CD4-positive, alpha-beta memory T cell (primary cell): ENCODE data around the gene MED13L. TPM values are rescaled to one million over a fixed set of nuclear protein-coding genes. Genes with fewer than 3 reads are reported as not detected.
A peak's percentile ranks its signal among the peaks of the same experiment; 100 is the strongest.

Source experiments
- CTCF ChIA-PET: fragments of 350-600 bp; sonication (Branson Sonifier 250); formaldehyde crosslinking; loops from one replicate; lab custom pipeline; 2021; ENCODE audit warnings: inconsistent platforms; ENCODE audit not compliant: partially characterized antibody; lab: Charles Lee
- POLR2A ChIA-PET: fragments of 350-600 bp; sonication (Branson Sonifier 250); formaldehyde crosslinking; loops from one replicate; lab custom pipeline; 2021; ENCODE audit not compliant: partially characterized antibody; lab: Charles Lee
- DNase-seq, 5 donors: peaks; one replicate each; pipeline versions ENCODE4 v3.0.0 to v3.0.0-alpha.2; 2020 to 2022; ENCODE audit warnings: mixed read lengths in 1 of 5
- H3K27ac ChIP-seq: one replicate; pipeline ENCODE4 v1.7.0; 2013; ENCODE audit warnings: low read depth, low read length
- H3K27me3 ChIP-seq: 2 replicates; pipeline ENCODE4 v1.7.0; 2013; ENCODE audit warnings: mild to moderate bottlenecking, low read length, moderate library complexity; ENCODE audit not compliant: insufficient read depth
- H3K36me3 ChIP-seq: 2 replicates; pipeline ENCODE4 v1.7.0; 2013; ENCODE audit warnings: mild to moderate bottlenecking, low read length, moderate library complexity; ENCODE audit not compliant: insufficient read depth
- H3K4me1 ChIP-seq: 2 replicates; pipeline ENCODE4 v1.7.0; 2013; ENCODE audit warnings: mild to moderate bottlenecking, low read length, moderate library complexity; ENCODE audit not compliant: insufficient read depth
- H3K4me3 ChIP-seq, 2 donors: one replicate each; pipeline ENCODE4 v1.7.0; 2013; ENCODE audit warnings: low read length in 2 of 2, mild to moderate bottlenecking in 1 of 2
- H3K9me3 ChIP-seq, 2 donors: one replicate each; pipeline ENCODE4 v1.7.0; 2013; ENCODE audit warnings: low read length in 2 of 2, control low read depth in 1 of 2; ENCODE audit not compliant: control insufficient read depth in 1 of 2
- H3K27ac Mint-ChIP-seq, 7 donors: one replicate each; pipeline ENCODE4 v1.8.0; 2020 to 2021; ENCODE audit warnings: mixed read lengths in 7 of 7, mild to moderate bottlenecking in 6 of 7, inconsistent platforms in 3 of 7, moderate library complexity in 3 of 7
- H3K27me3 Mint-ChIP-seq, 2 donors: one replicate each; pipeline ENCODE4 v1.8.0; 2020 to 2021; ENCODE audit warnings: mixed read lengths in 2 of 2
- H3K36me3 Mint-ChIP-seq, 2 donors: one replicate each; pipeline ENCODE4 v1.8.0; 2020 to 2021; ENCODE audit warnings: mixed read lengths in 2 of 2, inconsistent platforms in 1 of 2, mild to moderate bottlenecking in 1 of 2
- H3K4me1 Mint-ChIP-seq, 4 donors: one replicate each; pipeline ENCODE4 v1.8.0; 2020 to 2021; ENCODE audit warnings: mixed read lengths in 4 of 4, mild to moderate bottlenecking in 1 of 4
- H3K4me3 Mint-ChIP-seq, 8 donors: one replicate each; pipeline ENCODE4 v1.8.0; 2020 to 2021; ENCODE audit warnings: mixed read lengths in 8 of 8, mild to moderate bottlenecking in 7 of 8, moderate library complexity in 6 of 8, inconsistent platforms in 3 of 8
- H3K9me3 Mint-ChIP-seq, 8 donors: one replicate each; pipeline ENCODE4 v1.8.0; 2020 to 2021; ENCODE audit warnings: mixed read lengths in 8 of 8, mild to moderate bottlenecking in 5 of 8, inconsistent platforms in 3 of 8, moderate library complexity in 1 of 8
- intact Hi-C: fragments of 100-400 bp; cut with micrococcal nuclease; formaldehyde crosslinking; loops from one replicate; pipeline ENCODE4 v1.15.1; 2023
- polyA plus RNA-seq, 2 donors: library from polyadenylated mRNA; unstranded; fragments of 300-500 nt; fragmentation: Illumina TruSeq; gene quantifications; one replicate each; pipeline ENCODE4 v1.2.3, GENCODE V29; 2021
- total RNA-seq, 2 experiments: library from RNA; stranded (reverse); gene quantifications; one replicate each; pipeline ENCODE4 v1.2.3, GENCODE V29; 2021

MED13L gene
- total and polyA plus RNA-seq, 4 experiments from 2014 or later, result 3.8 to 156 (median 81.1) TPM

DNA sequence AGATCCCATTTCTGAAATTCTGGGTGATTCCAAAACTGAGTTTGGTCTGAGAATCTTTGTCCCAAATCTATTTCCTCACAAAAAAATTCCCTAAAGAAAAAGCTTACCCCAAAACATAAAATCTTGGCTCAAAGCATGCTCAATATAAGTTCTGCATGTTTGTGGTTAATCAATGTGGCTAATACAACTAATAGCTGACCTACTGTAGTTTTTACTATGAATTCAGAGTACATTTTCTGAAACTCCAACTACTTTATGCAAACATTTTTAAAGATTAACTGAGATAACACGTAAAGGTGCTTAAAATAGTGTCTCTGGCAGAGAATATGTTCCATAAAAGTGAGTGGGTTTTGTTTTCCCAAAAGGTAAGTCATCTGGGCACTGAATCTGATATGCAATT lies 133.1 kb downstream of the MED13L start:
- peaks cover 45 to 55% (median 47%) of the 10 kb centered on the region in 4 donors for H3K4me1 Mint-ChIP-seq
- no peaks in the 10 kb centered on the region for H3K27me3 Mint-ChIP-seq
- no peaks in the 10 kb centered on the region for H3K9me3 Mint-ChIP-seq
- peaks cover 0 to 2% of the 10 kb centered on the region in 2 donors for H3K36me3 Mint-ChIP-seq
- peaks cover 36% of the 10 kb centered on the region for H3K4me1 ChIP-seq
- H3K27ac Mint-ChIP-seq, result peak overlapping the region in 3 of 7 donors; percentile 13 to 84 (median 43)
- H3K27me3 ChIP-seq, result no peaks in the 10 kb centered on the region
- intact Hi-C loops, result loop anchor here (5.0 to 10.0 kb wide), 3 partner anchors 93 to 560 kb away; partner anchors contain the start of gene MED13L
- no peak overlapping the region for H3K27ac ChIP-seq
- H3K4me3 ChIP-seq, result no peak overlapping the region
- peak overlapping the region in 3 of 8 donors; percentile 21 to 66 (median 31) for H3K4me3 Mint-ChIP-seq
- CTCF ChIA-PET, result no interaction called here
- no peaks in the 10 kb centered on the region for H3K9me3 ChIP-seq
- POLR2A ChIA-PET, result no interaction called here
- DNase-seq, result no peak
- no peaks in the 10 kb centered on the region for H3K36me3 ChIP-seq

DNA sequence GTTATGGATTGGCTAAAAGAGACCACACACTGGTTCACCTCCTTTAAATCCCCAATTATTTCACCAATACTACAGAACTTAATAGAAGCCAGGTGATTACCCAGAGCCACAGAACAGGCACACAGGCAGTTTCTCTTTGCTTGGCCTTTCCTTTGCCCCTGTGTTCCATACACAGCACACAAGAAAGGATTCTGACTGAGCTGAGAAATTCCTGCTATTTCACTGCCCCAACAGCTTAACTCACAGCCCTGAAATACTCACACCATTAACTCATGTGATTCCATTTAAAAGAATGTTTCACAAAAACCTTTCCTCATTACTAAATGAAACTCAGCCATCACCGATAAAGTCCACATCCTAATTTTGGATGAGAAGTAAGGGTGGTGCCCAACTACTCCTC lies 133.6 kb downstream of the MED13L start:
- Histone ChIP-seq H3K27me3 (no peaks in the 10 kb centered on the region), H3K4me3 (no peak overlapping the region), H3K9me3 (no peaks in the 10 kb centered on the region), H3K4me1 (peaks cover 34% of the 10 kb centered on the region), H3K36me3 (no peaks in the 10 kb centered on the region), H3K27ac (no peak overlapping the region)
- Mint-ChIP-seq H3K4me3 (peak overlapping the region in 5 of 8 donors; percentile 31 to 68 (median 61)), H3K27ac (peak overlapping the region in 4 of 7 donors; percentile 3 to 84 (median 33)), H3K4me1 (peaks cover 43 to 54% (median 45%) of the 10 kb centered on the region in 4 donors), H3K27me3 (no peaks in the 10 kb centered on the region), H3K36me3 (peaks cover 0 to 2% of the 10 kb centered on the region in 2 donors), H3K9me3 (no peaks in the 10 kb centered on the region)
- ChIA-PET CTCF (interaction anchor here (3.3 kb wide), 1 partner anchor 92 kb away, joined by 13 read pairs; no protein-coding TSS in a partner anchor), POLR2A (no interaction called here)
- no peak for DNase-seq
- intact Hi-C loops, result loop anchor here (5.0 to 10.0 kb wide), 3 partner anchors 93 to 561 kb away; partner anchors contain the start of gene MED13L

DNA sequence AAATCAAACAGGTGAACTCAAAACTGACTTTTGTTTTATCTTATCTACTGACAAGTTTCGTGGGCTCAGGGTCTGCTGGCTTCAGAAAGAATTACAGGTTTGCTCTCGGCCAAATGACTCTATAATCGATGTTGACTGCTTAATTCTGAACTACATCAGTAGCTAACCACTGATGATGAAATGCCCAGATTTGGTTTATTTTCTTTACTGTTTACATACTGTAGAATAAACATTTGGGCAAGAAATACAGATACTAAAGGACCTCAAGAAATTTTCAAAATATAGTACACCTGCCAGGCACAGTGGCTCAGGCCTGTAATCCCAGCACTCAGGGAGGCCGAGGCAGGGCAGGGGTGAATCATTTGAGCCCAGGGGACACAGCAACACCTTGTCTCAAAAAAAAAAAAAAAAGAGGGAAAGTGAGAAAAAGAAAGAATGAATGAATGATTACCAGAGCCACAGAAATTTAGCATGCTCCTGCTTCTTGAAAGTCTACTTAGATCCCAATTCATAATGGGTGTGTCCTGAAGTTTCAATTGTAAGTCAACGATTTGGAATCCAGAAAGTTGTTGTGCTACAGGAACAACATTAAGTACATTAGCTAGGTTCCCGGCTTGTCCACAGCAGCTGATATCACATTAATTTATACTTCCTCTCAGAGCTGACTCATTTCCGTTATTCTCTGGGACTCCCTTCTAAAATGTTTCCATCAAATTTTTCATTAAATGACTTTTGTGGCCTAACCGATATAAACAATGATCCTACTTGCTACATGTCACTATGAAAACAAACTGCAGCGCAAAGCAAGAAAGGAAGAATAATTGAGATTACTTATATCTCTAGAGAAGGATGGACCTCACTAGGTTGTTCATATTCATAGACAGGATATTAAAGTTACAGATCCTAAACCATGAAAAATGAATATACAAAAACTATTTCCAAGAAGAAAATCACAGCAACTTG lies 134.3 kb downstream of the MED13L start:
- no peak for DNase-seq
- peak overlapping the region in 7 of 8 donors; percentile 12 to 68 (median 61) for H3K4me3 Mint-ChIP-seq
- Histone ChIP-seq H3K9me3 (no peaks in the 10 kb centered on the region), H3K27me3 (no peaks in the 10 kb centered on the region), H3K36me3 (no peaks in the 10 kb centered on the region), H3K4me3 (no peak overlapping the region), H3K4me1 (peaks cover 34% of the 10 kb centered on the region), H3K27ac (no peak overlapping the region)
- CTCF ChIA-PET, result interaction anchor here (1.2 to 3.3 kb wide), 2 partner anchors 78 to 93 kb away, joined by 3 to 13 read pairs; no protein-coding TSS in a partner anchor
- intact Hi-C loops, result loop anchor here (5.0 to 10.0 kb wide), 3 partner anchors 94 to 562 kb away; partner anchors contain the start of gene MED13L
- H3K4me1 Mint-ChIP-seq, result peaks cover 40 to 56% (median 48%) of the 10 kb centered on the region in 4 donors
- no peaks in the 10 kb centered on the region for H3K9me3 Mint-ChIP-seq
- H3K36me3 Mint-ChIP-seq, result peaks cover 0 to 2% of the 10 kb centered on the region in 2 donors
- peak overlapping the region in 4 of 7 donors; percentile 3 to 43 (median 14) for H3K27ac Mint-ChIP-seq
- no peaks in the 10 kb centered on the region for H3K27me3 Mint-ChIP-seq
- POLR2A ChIA-PET, result no interaction called here

DNA sequence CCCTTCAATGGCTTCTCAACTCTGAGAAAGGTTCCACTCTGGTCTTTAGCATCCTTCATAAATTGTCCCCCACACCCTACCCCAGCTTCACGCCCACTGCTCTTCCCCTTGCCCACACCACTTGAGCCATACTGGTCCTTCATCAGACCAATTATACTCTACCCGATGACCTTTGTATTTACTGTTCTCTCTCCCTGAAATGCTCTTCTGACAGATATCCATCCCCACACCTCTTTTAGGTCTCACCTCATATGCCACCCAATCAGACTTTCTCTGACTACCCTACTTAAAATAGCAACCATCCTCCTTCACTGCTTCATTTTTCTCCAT lies 135.7 kb downstream of the MED13L start:
- H3K27me3 Mint-ChIP-seq, result no peaks in the 10 kb centered on the region
- ChIA-PET CTCF (interaction anchor here (0.5 to 3.3 kb wide), 9 partner anchors 22 to 567 kb away, joined by 3 to 19 read pairs (median 5); no protein-coding TSS in a partner anchor), POLR2A (interaction anchor here (1.5 to 1.8 kb wide), 2 partner anchors 95 to 459 kb away, joined by 4 to 5 read pairs; no protein-coding TSS in a partner anchor)
- H3K4me3 ChIP-seq, result no peak overlapping the region
- H3K27ac ChIP-seq, result no peak overlapping the region
- peaks cover 0 to 2% of the 10 kb centered on the region in 2 donors for H3K36me3 Mint-ChIP-seq
- H3K9me3 Mint-ChIP-seq, result no peaks in the 10 kb centered on the region
- H3K27ac Mint-ChIP-seq, result no peak overlapping the region
- no peaks in the 10 kb centered on the region for H3K9me3 ChIP-seq
- no peaks in the 10 kb centered on the region for H3K36me3 ChIP-seq
- H3K4me1 ChIP-seq, result peaks cover 42% of the 10 kb centered on the region
- no peaks in the 10 kb centered on the region for H3K27me3 ChIP-seq
- H3K4me3 Mint-ChIP-seq, result peak overlapping the region in 1 of 8 donors; percentile 26
- peaks cover 47 to 64% (median 56%) of the 10 kb centered on the region in 4 donors for H3K4me1 Mint-ChIP-seq
- intact Hi-C loops, result loop anchor here (1.0 to 10.0 kb wide), 4 partner anchors 96 to 563 kb away; partner anchors contain the start of gene MED13L
- DNase-seq, result no peak

DNA sequence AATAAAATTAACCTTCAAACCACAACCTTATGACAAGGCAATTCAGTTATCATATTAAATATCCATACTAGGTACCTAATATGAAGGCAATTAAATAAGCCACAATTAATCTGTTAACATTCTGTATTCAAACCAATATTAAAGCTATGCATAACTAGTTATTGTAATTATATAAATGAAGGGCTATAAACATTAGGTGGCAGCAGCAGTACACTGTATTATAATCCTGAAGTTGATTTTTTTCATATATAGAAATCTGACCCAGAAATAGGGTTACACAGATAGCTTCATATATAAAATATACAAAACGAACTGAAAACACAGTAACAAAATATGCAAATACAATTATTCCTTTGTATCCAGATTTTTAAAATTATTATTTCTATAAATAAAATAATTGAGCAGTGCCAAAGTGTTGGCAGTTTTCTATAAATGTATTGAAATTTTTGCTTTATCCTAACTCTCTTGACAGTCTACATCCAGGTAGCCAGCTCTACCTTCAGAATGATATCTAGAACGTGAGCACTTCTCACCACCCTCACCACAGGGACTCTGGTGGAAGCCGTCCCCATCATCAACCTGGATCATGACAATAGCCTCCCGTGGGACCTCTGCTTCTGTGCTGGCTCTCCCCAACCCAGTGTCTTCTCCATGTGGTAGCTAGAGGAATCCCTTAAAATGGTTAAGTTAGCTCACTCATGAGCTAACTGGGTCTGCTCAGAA lies 136.2 kb downstream of the MED13L start:
- DNase-seq, result no peak
- Histone ChIP-seq H3K27me3 (no peaks in the 10 kb centered on the region), H3K27ac (no peak overlapping the region), H3K4me1 (peaks cover 46% of the 10 kb centered on the region), H3K4me3 (no peak overlapping the region), H3K9me3 (no peaks in the 10 kb centered on the region), H3K36me3 (no peaks in the 10 kb centered on the region)
- Mint-ChIP-seq H3K4me1 (peaks cover 49 to 67% (median 58%) of the 10 kb centered on the region in 4 donors), H3K36me3 (peaks cover 0 to 2% of the 10 kb centered on the region in 2 donors), H3K27ac (no peak overlapping the region), H3K4me3 (peak overlapping the region in 1 of 8 donors; percentile 26), H3K9me3 (no peaks in the 10 kb centered on the region), H3K27me3 (no peaks in the 10 kb centered on the region)
- POLR2A ChIA-PET, result interaction anchor here (1.4 to 1.8 kb wide), 3 partner anchors 19 to 459 kb away, joined by 3 to 5 read pairs (median 4); no protein-coding TSS in a partner anchor
- CTCF ChIA-PET, result interaction anchor here (0.5 to 3.3 kb wide), 13 partner anchors 17 to 716 kb away, joined by 3 to 19 read pairs (median 3); no protein-coding TSS in a partner anchor
- intact Hi-C loops, result loop anchor here (1.0 to 10.0 kb wide), 4 partner anchors 96 to 564 kb away; partner anchors contain the start of gene MED13L

DNA sequence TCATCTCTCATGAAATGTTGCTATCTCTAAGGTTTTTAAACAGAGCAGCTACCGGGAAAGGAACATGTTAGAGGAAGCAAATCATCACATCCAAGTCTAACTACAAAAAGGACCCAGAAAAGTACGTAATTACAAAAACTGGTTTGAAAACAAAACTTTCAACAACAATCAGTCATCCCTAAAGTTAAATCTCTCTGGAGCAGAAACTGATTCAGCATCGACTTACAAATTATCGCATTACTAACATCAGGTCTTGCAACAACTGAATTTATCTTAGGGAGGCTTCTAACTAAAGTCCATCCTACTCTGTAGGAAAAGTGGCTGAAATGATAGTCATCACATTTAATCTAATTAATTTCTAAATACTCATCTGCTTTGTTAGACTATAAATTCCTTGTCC lies 137.0 kb downstream of the MED13L start:
- no peak overlapping the region for H3K4me3 Mint-ChIP-seq
- intact Hi-C loops, result loop anchor here (5.0 to 10.0 kb wide), 3 partner anchors 97 to 564 kb away; partner anchors contain the start of gene MED13L
- CTCF ChIA-PET, result interaction anchor here (0.6 to 3.3 kb wide), 10 partner anchors 16 to 717 kb away, joined by 3 to 19 read pairs (median 3); no protein-coding TSS in a partner anchor
- H3K4me1 Mint-ChIP-seq, result peaks cover 52 to 70% (median 62%) of the 10 kb centered on the region in 4 donors
- no peaks in the 10 kb centered on the region for H3K9me3 Mint-ChIP-seq
- H3K4me1 ChIP-seq, result peaks cover 48% of the 10 kb centered on the region
- H3K27ac ChIP-seq, result no peak overlapping the region
- peaks cover 0 to 2% of the 10 kb centered on the region in 2 donors for H3K36me3 Mint-ChIP-seq
- no peaks in the 10 kb centered on the region for H3K36me3 ChIP-seq
- H3K4me3 ChIP-seq, result no peak overlapping the region
- no peak for DNase-seq
- H3K9me3 ChIP-seq, result no peaks in the 10 kb centered on the region
- POLR2A ChIA-PET, result interaction anchor here (1.4 to 1.8 kb wide), 3 partner anchors 18 to 460 kb away, joined by 3 to 5 read pairs (median 4); no protein-coding TSS in a partner anchor
- H3K27ac Mint-ChIP-seq, result no peak overlapping the region
- no peaks in the 10 kb centered on the region for H3K27me3 Mint-ChIP-seq
- H3K27me3 ChIP-seq, result no peaks in the 10 kb centered on the region
